ENCODE measurements around the gene SPDYC.

DNA sequence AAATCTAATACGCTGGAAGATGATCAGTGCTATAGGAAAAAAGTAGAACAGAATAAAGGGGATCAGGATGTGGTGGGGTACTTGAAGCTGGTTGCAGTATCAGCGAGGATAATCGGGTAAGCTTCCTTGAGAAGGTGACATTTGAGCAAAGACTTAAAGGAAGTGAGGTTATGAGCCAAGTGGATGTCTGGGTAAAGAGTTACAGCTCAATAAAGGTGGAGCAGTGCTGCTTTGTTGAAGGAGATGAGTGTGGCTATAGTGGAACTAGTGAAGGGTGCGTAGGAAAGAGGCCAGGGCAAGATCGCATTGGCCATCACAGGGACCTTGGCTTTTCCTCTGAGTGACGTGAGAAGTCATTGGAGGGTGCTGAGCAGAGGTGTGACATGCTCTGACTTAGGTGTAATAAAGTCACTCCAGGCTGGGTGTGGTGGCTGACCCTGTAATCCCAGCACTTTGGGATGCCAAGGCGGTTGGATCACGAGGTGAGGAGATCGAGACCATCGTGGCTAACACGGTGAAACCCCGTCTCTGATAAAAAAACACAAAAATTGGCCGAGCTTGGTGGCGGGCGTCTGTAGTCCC is 33.4 kb upstream of the SPDYC start:
- TF ChIP-seq, protein P1, sequence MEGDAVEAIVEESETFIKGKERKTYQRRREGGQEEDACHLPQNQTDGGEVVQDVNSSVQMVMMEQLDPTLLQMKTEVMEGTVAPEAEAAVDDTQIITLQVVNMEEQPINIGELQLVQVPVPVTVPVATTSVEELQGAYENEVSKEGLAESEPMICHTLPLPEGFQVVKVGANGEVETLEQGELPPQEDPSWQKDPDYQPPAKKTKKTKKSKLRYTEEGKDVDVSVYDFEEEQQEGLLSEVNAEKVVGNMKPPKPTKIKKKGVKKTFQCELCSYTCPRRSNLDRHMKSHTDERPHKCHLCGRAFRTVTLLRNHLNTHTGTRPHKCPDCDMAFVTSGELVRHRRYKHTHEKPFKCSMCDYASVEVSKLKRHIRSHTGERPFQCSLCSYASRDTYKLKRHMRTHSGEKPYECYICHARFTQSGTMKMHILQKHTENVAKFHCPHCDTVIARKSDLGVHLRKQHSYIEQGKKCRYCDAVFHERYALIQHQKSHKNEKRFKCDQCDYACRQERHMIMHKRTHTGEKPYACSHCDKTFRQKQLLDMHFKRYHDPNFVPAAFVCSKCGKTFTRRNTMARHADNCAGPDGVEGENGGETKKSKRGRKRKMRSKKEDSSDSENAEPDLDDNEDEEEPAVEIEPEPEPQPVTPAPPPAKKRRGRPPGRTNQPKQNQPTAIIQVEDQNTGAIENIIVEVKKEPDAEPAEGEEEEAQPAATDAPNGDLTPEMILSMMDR (IDR thresholded peaks at IDR 0.05; ENCODE audit: borderline replicate concordance, extremely low read depth, low read length, poor library complexity, severe bottlenecking): no peak
- no peak for TF ChIP-seq EZH2 (IDR thresholded peaks at IDR 0.05; ENCODE audit: borderline replicate concordance, low read depth, low read length, severe bottlenecking)
